GM11168 (cell line): ENCODE results near the gene GGTA1.

Experiments
- in situ Hi-C: fragments of 300-500 bp; cut with MboI; formaldehyde crosslinking; loops from one replicate; pipeline ENCODE4 v1.12.0; 2022; ENCODE audit warnings: low sequenced_read_pairs; ENCODE audit not compliant: unreplicated experiment

The GGTA1 gene

DNA sequence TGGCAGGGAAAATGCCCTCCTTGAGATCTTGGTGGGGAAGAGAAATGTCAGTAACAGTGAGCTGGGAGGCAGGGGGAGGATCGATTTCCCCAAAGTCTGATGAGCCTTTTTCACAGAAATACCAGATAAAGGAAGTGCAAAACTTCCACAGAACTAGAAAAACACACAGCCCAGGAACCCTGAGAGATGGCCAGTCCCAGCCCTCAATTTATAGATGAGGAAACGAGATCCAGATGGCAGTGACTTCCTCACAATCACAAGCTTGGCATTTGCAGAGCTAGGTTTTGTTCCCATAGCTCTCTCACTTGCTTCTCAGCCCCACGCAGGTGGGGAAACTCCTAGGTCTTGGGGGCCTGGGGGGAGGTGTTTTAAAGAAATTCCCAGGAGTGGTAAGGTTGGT lies 3.8 kb upstream of the GGTA1 start:
- in situ Hi-C loops = no loop called here

DNA sequence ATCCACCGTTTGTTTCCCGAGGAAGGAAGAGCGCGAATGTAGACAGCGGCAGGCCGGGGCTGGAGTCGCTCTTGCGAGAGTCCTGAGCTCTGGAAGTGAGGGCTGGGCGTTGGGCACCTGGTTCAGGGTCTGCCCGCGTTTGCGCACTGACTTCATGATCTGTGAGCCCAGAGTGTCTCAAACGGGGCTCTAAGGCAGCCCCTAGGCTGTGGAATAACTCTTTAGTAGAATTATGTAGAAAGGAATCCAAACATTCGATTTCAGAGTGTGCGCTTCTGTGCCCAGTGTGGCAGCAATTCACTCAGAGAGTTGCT lies 478 bp upstream of the GGTA1 start:
- in situ Hi-C loops = no loop called here

DNA sequence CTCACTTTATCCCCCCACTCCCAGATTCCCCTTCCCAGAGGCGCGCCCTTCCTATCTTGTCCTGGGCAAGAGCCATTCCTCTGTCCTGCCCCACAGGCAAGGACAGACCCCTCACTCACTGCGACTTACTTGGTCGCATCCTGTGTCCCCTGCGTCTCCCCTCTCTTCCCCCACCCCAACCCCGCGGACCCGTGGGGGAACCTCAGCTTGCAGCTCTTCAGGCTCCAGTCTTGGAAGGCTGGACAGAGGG lies 542 bp downstream of the GGTA1 start:
- in situ Hi-C loops = no loop called here

DNA sequence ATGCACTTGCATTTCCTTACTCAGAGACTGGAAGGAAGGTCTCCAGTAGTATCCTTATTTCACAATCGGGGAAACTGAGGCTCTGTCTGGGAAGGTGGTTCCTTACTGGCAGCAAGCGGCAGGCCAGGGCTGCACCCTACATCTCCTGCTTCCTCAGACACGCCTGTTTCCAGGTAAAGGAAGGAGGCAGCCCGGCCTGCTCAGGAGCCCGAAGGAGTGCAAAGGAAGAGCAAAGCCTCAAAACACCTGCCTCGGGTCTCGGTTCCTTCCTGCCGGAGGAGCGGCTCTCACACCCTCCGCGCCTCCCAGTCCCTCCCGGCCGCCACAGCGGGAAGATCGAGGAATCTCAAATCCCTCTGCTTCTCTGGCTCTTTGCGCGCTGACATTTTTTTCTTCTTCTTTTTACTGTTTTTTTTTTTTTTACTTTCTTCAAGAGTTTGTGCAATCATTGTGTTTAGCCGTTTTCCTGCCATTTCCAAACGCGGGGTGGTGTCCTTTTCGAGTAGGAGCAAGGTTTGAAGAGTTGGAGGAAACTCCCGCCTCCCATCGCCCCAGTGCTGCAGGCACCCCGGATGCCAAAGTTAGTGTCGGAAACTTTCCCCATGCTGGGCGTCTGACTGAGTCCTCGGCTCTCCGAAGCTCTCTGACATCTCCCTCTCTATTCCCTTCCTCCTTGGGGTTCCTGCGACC lies 1.0 kb downstream of the GGTA1 start:
- in situ Hi-C loops = no loop called here

DNA sequence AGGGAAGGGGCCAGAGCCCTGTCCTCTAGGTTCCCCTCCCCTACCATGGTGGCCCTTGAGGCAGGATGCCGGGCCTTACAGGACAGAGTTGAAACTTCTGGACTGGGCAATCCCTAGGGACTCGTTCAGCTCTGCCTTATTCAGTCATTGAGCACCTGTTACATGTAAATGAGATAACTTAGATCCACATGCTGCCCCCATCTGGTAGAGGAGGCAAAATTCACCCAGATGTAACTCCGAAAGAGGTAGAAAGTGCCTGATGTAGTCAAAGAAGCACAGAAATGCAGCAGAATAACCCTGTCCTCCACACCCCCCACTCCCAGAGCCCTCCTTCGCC lies 1.5 kb downstream of the GGTA1 start:
- in situ Hi-C loops = no loop called here

DNA sequence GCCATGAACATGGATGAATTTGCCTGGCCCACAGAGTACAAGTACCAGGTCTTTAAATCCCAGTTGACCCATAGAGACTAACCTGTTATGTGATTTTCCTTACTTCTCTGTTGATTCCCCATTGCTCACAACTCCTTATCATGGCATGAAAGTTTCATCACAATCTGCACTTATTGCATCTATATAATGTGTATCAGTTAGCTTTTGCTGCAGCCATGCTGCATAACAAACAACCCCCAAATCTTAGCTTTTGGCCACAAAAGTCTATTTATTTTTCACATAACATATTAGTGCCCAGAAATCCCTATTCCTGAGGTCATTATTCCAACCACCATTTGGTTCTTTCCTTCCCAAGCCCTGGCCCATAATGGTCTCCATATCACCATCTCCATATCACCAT lies 3.7 kb downstream of the GGTA1 start:
- in situ Hi-C loops = no loop called here

DNA sequence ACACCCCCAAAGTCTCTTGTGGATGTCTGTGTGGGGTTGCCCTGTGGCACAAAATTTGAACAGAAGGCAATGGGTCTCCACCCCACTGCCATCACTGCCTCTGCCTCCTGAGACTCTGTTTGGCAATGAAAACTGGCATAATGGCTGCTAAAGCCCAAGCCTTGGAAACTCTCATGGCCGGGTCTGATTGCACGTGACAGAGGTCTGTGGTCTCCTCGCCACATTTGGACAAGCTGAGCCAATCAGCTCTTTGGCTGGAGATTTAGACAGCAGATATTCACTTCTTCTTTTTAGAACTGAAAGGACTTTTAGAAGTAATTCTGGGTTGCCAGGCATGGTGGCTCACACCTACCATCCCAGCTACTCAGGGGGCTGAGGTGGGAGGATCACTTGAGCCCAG lies 5.5 kb downstream of the GGTA1 start:
- in situ Hi-C loops = no loop called here

DNA sequence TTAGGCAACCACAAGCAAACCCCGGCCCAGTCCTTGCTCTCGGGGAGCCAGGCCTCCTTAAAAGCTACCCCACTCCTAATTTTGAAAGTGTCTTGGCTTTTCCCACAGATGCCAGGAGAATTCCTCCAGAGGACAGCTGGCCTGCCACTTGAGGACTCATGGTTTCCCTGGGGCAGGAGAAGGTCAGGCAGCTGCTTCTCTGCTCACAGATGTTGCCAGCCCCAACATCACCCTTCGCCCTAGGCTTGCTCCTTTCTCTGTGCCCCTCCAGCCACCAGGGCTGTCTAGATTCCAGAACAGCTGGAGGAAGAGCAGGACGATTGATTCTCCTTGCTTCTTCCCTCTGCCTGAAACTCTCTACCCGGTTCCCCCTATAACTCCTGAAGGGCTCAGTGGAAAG lies 8.5 kb downstream of the GGTA1 start:
- in situ Hi-C loops = no loop called here

DNA sequence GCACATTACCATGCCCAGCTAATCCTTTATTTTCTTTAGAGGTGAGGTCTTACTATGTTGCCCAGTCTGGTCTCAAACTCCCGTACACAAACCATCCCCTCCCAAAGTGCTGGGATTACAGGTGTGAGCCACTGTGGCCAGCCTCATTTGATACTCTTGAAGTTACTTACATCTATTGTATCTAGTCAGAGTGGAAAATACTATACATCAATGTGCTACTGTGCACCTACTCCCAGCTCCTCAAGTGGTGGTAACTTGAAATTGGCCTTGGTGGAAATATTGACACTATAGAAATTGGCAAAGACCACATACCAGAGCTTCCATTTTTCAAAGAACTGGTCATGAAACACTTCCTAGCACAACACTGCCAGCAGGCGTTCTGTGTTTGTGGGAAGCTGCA lies 10.3 kb downstream of the GGTA1 start:
- in situ Hi-C loops = no loop called here

DNA sequence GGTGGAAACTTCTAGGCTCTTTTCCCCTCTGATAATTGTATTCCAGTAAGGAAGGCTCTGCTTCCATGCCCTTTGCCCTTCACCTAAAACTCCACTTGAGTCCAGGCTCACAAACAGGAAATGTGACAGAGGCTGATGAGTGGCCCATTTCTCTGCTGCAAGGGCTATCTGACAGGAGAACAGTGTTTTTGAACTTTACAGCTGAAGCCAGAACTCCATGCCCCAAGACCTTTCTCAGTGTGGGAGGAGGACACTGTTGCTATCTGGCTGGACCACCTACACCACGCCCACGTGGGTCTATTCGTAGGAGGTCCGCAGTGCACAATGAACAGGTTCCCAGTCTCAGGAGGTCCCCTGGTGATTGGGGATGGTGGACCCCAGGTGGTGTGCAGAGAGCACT lies 13.6 kb downstream of the GGTA1 start:
- in situ Hi-C loops = no loop called here

DNA sequence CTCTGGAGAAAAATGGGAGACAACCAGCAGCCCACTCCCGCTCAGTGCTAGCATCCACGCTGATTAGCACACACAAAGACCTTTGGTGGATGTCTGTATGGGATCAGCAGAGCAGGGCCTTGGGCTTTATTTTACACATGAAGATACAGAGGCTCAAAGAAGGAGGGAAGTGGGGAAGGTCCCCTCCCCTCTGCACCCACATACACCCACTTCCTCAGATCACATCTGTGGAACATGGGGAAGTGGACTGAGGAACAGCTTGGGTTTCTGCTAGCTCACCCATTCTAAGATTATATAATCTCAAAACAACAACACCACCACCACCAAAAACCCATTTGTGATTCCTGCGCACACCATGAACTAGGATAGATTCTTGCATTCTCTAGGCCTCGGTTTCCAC lies 14.0 kb downstream of the GGTA1 start:
- in situ Hi-C loops = no loop called here

DNA sequence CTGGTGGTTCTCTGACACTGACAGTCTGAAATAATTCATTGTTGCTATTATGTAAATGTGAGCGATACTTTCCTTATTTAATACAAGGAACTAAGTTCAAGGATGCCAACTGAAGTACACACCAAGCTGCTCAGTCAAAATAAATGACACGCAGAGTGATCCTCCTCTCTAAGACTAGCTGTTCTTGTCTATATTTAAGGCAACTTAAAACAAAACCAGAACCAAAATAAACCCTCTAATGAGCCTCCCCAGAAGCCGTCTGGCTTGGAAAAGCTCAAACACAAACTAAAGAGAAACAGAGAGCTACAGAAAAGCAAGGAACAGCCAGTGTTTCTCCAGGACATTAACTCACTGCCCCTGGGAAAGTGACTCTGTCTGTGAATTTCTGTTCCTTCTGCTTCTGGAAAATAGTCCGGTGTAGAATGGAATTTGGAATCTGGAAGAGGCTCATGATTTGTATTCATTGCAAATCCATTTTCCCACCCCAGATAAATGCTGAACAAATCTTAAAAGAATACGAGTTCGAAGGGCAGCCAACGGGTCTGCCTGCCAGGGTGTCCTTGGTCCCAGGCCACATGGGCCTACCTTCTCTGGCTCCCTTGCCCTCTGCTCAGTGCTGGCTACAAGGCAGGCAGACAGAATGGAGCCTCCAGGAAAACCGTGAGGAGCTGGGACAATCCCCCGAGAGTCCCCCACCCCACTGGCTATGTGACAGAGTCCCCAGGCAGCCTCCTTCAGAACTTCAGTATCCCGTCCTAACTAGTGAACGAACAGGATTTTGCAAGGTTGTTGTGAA lies 14.8 kb downstream of the GGTA1 start:
- in situ Hi-C loops = no loop called here

DNA sequence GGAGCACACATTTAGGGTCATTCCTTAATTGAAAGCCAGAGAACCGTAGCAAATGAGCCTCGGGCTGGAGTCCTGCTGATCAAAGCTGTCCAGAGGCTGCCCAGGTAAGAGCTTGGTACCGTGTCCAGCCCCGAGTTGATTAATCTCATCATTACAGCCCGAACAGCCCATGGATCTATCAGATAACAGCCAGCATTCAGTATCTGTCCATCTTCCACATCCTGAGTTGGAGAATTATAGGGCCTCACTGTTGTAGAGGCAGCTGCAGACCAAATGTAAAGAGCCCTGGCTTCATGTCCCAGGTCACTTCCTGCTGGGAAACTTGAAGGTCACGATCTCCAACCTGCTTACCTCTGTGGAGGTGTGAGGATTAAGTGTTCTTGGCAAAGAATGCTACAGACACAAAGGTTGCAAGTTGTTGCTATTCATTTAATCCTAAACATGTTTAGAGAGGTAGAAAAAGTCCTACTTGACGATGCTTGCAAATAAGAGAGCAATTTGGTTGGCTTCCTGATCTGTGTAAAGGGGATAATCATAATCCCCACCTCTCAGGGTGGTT lies 16.1 kb downstream of the GGTA1 start:
- in situ Hi-C loops = no loop called here

DNA sequence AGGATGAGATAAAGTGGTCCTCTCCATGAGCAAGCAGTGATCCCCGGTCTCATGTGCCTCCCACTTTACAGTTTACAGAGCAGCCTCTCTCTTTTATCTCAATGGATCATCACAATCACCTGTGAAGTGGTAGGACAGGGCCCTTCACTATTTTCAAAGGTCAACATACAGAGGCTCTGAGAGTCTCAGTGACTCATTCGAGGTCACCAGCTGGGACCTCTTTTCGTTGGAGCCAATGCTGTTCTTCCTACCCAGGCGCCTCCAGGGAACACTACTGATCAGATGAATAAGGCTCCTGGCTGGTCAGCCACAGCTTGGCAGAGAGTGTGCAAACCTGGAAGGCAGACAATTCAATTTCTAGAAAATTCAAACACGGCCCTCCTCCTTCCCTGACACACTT lies 16.6 kb downstream of the GGTA1 start:
- in situ Hi-C loops = no loop called here

DNA sequence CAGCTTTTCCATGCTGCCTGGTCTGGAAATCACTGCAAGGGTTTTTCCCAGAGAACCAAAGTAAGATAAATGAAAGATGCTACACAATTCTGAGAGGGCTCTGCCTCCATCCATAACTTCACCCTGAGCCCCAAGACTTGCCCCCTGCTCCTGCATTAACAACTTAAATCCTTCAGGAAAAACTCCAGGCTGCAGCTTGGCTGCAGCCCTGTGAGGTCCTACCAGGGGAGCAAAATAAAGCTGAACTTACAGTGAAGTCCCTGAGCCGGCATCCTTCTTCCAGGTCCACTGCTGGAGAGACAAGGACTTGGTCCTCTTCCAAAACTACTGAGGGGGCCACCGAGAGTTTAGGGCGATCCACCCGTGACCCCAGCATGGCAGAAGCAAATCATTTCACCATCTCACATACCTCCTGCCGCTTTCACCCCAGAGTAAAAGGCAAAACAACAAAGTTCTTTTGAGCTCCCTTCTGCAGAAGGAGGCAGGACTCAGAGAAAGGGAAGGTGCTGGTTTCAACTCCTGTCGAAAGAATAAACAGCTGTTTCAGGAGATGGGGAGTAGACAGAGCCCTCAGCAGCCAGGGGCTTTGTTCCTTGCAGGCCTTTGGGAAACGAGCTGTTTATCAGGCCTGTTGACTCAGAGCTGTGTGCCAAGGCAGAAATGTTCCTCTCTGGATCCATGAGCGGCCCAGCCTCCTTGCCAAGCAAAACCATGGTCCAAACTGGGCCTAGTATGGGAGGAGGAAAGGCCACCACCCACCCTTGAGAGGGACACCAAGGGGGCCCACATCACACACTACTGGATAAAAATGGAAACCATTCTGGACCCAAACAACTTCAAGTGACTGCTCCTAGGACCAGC lies 20.6 kb downstream of the GGTA1 start:
- in situ Hi-C loops = no loop called here

DNA sequence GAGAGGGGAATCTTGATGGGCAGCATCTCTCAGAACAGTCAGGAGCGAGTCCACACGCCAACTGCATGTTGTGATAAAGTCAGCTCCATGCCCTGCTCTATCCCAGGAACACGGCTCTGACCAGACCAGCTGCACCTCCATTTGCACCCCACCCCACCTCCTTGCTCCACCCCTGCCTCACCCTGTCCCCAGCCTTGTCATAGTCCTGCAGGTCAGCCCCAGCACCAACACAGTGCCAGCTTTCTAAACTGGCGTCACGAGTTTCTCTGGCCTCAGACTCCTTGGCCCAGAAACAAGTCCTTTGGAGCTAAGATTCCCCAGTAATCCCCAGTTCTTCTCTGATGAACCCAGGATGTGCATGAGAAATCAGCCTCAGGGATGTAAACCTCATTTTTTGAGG lies 23.5 kb downstream of the GGTA1 start:
- in situ Hi-C loops = no loop called here

DNA sequence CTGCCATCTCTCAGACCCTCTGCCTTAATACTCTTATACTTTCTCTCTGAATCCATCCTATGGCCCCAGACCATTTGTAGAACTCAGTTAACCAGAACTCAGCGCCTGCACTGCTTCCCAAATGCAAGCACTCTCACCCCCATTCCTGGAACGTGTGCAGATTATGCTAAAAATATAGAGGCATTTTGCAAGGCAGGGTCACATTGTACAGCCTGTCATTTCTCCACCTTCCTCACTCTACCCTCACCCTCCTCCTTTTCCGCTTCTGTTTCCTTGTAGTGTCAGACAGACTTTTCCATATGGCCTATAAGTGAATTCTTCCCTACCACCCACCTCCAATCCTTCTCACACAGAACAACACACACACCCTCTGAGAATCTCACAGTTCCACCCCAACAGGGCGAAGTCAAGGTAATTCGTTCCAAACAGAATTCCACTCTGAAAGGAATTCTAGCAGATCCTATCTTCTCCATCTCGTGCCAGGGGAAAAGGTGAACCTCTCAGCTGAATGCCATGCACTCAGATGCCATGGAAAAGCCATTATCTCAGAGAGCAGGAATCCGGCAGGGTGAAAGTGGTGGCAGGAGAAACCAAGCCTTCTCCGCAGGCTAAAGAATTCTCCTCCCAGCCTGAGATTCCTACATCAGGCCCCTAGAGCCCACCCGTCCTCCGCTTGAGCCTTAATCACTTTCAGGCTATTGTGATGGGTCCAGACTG lies 25.3 kb downstream of the GGTA1 start:
- in situ Hi-C loops = no loop called here

DNA sequence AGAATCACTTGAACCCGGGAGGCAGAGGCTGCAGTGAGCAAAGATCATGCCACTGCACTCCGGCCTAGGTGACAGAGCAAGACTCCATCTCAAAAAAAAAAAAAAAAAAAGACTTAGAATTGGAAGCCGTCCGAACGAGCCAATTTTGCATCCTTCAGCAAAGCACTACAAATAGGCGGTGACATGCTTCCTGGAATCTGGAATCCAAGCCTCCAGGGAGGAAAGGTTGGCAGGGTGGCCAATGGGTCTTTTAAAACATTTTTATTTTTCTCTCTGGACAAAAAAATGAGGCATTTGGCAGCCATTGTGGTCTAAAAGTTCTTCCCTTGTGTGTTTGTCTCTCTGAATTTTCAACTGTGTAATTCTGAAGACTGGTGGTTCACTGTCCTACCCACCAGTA lies 26.4 kb downstream of the GGTA1 start:
- in situ Hi-C loops = no loop called here

DNA sequence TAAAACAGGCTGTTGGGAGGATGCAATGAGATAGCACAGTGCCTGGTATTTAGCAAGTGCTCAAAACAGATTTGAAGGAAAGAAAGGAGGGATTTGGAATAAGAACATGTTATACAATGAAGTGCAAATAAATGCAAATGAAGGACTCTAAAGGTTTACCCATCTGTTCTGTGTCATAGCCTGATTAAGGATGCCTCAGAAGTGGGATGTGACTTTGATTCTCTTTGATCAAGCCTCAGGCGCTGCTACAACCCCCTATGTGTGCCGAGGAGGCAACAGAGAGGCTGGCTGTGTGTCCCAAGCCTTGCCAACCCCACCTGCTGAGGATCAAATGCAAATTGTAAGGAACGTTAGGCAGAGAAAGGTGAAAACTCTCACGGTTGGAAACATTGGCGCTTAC lies 27.2 kb downstream of the GGTA1 start:
- in situ Hi-C loops = no loop called here

DNA sequence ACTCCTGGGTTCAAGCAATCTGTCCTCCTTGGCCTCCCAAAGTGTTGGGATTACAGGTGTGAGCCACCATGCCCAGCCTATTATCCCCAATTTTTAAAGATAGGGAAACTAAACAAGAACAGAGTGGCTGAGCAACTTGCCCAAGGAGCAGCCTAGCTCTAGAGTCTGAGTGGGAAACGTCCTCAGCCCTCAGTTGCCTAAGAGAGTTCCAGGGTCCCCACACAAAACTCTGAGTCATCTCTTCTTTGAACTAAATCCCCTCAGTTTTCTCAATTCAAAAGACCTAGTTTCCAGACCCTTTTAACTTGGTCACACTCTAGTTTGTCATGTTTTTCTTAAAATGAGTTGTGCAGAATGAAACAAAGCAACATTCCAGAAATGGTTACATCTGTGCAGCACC lies 33.5 kb downstream of the GGTA1 start:
- in situ Hi-C loops = no loop called here

DNA sequence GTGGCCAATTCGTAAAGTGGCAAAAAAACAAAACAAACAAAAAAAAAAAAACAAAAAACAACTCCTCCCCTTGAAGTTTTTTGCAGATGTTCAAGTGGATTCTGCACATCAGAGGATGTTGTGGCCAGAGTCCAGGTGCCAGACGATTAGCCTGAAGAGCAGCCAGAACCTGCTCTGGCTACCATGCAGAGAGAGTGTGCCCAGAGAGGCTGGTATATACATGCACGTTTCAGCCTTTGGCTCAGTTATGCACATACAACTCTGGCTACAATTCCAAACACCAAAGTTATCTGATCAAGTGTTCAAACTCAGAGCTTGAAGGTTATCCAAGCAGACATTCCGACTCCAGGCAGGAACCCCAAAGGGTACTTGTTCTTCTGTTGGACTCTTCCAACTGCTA lies 34.7 kb downstream of the GGTA1 start:
- in situ Hi-C loops = no loop called here
